ENCODE results near the gene PWWP2A.

The PWWP2A gene

DNA sequence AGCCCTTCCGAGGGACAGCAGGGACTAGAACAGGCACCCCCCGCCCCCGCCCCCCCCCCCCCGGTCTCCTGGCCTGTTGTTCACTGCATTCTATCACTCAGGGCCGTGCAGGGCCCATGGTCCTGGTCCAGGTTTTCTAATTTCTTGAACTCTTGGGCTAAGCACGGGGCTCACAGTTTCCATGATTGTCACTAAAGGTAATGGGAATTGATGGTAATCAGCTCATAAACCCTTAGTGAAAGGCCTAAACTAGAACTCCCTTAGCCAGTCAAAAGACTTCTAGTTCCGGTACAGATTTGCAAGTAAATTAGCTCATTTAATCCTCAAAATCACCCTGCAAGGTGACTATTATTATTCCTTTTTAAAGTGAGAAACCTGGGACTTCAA is 14.7 kb upstream of the PWWP2A start:
- no peak overlapping the region for H3K9ac ChIP-seq
- no peaks in the 10 kb centered on the region for H4K20me1 ChIP-seq (ENCODE audit: insufficient read depth)
- H3K27me3 ChIP-seq (ENCODE audit: insufficient read depth, low read depth): no peaks in the 10 kb centered on the region
- H3K4me3 ChIP-seq (IDR thresholded peaks at IDR 0.05; ENCODE audit: insufficient read depth, low read depth, low read length): no peak overlapping the region
- no peaks in the 10 kb centered on the region for H3K36me3 ChIP-seq (ENCODE audit: insufficient read depth)
- no peak overlapping the region for H3K27ac ChIP-seq
- no peak overlapping the region for H3K4me2 ChIP-seq
- TF ChIP-seq, protein P1, sequence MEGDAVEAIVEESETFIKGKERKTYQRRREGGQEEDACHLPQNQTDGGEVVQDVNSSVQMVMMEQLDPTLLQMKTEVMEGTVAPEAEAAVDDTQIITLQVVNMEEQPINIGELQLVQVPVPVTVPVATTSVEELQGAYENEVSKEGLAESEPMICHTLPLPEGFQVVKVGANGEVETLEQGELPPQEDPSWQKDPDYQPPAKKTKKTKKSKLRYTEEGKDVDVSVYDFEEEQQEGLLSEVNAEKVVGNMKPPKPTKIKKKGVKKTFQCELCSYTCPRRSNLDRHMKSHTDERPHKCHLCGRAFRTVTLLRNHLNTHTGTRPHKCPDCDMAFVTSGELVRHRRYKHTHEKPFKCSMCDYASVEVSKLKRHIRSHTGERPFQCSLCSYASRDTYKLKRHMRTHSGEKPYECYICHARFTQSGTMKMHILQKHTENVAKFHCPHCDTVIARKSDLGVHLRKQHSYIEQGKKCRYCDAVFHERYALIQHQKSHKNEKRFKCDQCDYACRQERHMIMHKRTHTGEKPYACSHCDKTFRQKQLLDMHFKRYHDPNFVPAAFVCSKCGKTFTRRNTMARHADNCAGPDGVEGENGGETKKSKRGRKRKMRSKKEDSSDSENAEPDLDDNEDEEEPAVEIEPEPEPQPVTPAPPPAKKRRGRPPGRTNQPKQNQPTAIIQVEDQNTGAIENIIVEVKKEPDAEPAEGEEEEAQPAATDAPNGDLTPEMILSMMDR (conservative IDR thresholded peaks at IDR 0.05; ENCODE audit: low read depth, low read length): no peak
- H3K4me1 ChIP-seq (ENCODE audit: low read depth, poor library complexity, severe bottlenecking): no peaks in the 10 kb centered on the region
- H3K79me2 ChIP-seq (ENCODE audit: insufficient read depth, low read depth): no peaks in the 10 kb centered on the region
- H2AFZ ChIP-seq (ENCODE audit: low read depth): no peak overlapping the region

DNA sequence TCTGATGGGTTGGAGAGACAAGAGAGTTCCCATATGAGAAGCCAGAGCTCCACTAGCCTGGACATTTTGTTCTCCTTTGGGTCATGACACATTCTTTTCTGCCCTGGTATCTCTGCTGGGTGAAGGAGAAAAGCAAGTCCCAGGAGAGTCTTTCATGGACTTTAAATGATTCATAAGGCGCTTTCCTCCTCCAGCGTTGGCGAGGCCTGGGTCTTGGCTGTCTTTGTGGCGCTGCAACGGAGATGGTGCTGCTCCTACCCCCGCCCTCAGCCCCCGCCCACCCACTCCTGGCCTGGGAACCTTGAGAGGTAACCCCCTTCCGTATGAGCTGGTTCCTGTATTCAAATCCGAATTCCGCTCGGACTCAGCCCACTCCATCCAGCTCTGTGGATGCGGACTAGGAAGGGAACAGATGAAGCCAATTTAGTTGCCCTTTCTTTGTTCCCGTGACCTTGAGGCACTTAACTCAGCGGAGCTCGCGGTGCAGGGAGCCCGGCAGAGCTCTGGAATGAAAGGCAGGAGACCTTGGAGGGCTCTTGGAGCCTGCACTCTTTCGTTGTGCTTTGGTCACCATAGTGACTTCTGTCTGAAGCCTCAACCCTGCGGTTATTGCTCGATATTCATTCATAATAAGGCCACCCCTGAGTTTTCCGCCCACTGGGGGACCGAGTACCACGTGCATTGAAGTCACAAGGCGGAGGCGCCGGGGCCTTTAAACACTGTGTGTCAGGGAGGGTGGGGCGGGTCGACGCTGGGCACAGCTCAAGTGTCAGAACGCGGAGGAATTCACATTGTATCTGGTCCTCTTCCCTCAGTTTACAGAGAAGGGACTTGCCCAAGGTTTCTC is 14.0 kb upstream of the PWWP2A start:
- no peaks in the 10 kb centered on the region for H4K20me1 ChIP-seq (ENCODE audit: insufficient read depth)
- H3K27me3 ChIP-seq (ENCODE audit: insufficient read depth, low read depth): no peaks in the 10 kb centered on the region
- no peak overlapping the region for H3K4me3 ChIP-seq (IDR thresholded peaks at IDR 0.05; ENCODE audit: insufficient read depth, low read depth, low read length)
- TF ChIP-seq, protein P1 (conservative IDR thresholded peaks at IDR 0.05; ENCODE audit: low read depth, low read length): no peak
- no peak overlapping the region for H3K27ac ChIP-seq
- H3K4me2 ChIP-seq: no peak overlapping the region
- H3K4me1 ChIP-seq (ENCODE audit: low read depth, poor library complexity, severe bottlenecking): no peaks in the 10 kb centered on the region
- H3K79me2 ChIP-seq (ENCODE audit: insufficient read depth, low read depth): no peaks in the 10 kb centered on the region
- H2AFZ ChIP-seq (ENCODE audit: low read depth): no peak overlapping the region
- no peak overlapping the region for H3K9ac ChIP-seq
- no peaks in the 10 kb centered on the region for H3K36me3 ChIP-seq (ENCODE audit: insufficient read depth)

DNA sequence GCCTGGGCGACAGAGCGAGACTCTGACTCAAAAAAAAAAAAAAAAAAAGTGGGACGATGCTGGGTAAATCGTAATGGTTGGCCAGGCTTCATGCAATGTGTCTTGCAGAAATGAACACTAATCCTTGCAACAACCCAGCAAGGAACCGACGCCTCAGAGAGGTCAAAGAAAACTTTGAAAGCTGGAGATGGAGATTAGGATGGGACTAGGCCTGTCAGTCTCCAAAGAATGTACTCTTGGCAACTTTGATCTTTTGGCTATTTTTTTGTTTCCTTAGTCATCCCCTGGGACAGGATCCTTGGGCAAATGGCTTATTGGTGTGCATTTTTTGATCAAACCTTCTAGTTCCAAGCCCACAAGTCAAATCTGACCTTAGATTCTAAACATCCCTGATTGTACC is 10.6 kb upstream of the PWWP2A start:
- Histone ChIP-seq H3K27me3 (ENCODE audit: insufficient read depth, low read depth) (no peaks in the 10 kb centered on the region), H3K4me2 (no peak overlapping the region), H4K20me1 (ENCODE audit: insufficient read depth) (no peaks in the 10 kb centered on the region), H3K27ac (no peak overlapping the region), H3K36me3 (ENCODE audit: insufficient read depth) (no peaks in the 10 kb centered on the region), H3K79me2 (ENCODE audit: insufficient read depth, low read depth) (no peaks in the 10 kb centered on the region), H3K4me3 (IDR thresholded peaks at IDR 0.05; ENCODE audit: insufficient read depth, low read depth, low read length) (no peak overlapping the region), H3K4me1 (ENCODE audit: low read depth, poor library complexity, severe bottlenecking) (no peaks in the 10 kb centered on the region), H2AFZ (ENCODE audit: low read depth) (no peak overlapping the region), H3K9ac (no peak overlapping the region)
- TF ChIP-seq, protein P1 (conservative IDR thresholded peaks at IDR 0.05; ENCODE audit: low read depth, low read length): no peak

DNA sequence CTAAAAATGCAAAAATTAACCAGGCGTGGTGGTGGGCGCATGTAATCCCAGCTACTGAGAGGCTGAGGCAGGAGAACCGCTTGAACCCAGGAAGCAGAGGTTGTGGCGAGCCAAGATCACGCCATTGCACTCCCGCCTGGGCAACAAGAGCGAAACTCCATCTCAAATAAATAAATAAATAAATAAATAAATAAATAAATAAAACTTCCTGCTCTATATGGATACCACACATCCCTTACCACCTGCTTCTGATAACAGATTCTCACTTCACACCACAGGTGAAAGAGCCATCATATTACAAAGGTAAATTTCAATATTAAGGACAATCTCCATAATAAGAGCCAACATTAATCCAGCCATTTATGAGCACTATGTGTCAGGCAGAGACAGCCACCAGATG is 9.4 kb upstream of the PWWP2A start:
- no peak overlapping the region for H3K27ac ChIP-seq
- no peak overlapping the region for H3K4me3 ChIP-seq (IDR thresholded peaks at IDR 0.05; ENCODE audit: insufficient read depth, low read depth, low read length)
- H3K9ac ChIP-seq: no peak overlapping the region
- no peak overlapping the region for H2AFZ ChIP-seq (ENCODE audit: low read depth)
- H3K4me2 ChIP-seq: no peak overlapping the region
- H3K4me1 ChIP-seq (ENCODE audit: low read depth, poor library complexity, severe bottlenecking): no peaks in the 10 kb centered on the region
- no peaks in the 10 kb centered on the region for H4K20me1 ChIP-seq (ENCODE audit: insufficient read depth)
- no peaks in the 10 kb centered on the region for H3K79me2 ChIP-seq (ENCODE audit: insufficient read depth, low read depth)
- no peaks in the 10 kb centered on the region for H3K27me3 ChIP-seq (ENCODE audit: insufficient read depth, low read depth)
- no peaks in the 10 kb centered on the region for H3K36me3 ChIP-seq (ENCODE audit: insufficient read depth)
- TF ChIP-seq, protein P1 (conservative IDR thresholded peaks at IDR 0.05; ENCODE audit: low read depth, low read length): no peak
